Heart left ventricle (tissue), 13 donors: ENCODE results near the gene UNC119B.

Experiments used
- POLR2A ChIP-seq, 2 donors: fragments of 450-650 bp; IDR thresholded peaks; one replicate each; pipeline ENCODE4 v1.6.1; 2017; ENCODE audit warnings: antibody characterized with exemption in 2 of 2, mild to moderate bottlenecking in 2 of 2, moderate library complexity in 2 of 2
- TF ChIP-seq, protein P1 (sequence below), 12 donors: fragments of 200-600 bp; sonication (generic) in 4 of 12; IDR thresholded peaks; one replicate each; pipeline versions ENCODE4 v1.5.0 to v1.8.0; 2018 to 2022; ENCODE audit warnings: antibody characterized with exemption in 12 of 12, mild to moderate bottlenecking in 5 of 12
- donor health status: ischemic (EF 13 %, LVEDD 7.1; RV severe dilation, severe dysfunction).
- donor health status: DM: no; HTN: yes; CAD: no.
- donor health status: DM: no; HTN: no; CAD: no.
- donor health status: ischemic (EF 25% LVEDD 6.9; RV normal size, moderate dysfunction).
- donor health status: ischemic (EF 25% LVEDD 5.7; RV mildly dilated, moderate dysfunction).
- donor health status: ischemic (EF 35%, LVEDD 5.7; RV mildly dilated, moderate dysfunction).
- donor health status: nonischemic (EF 11% LVEDD 7.7; RV severe dilation, severe dysfunction).
- donor health status: DM: yes; HTN: yes; CAD: no.
- donor health status: PGD.
- donor health status: ischemic (EF 29% LVEDD 5.4; RV normal size, mild dysfunction).
- donor health status: nonischemic (EF 23%, LVEDD 6.1; RV moderate dilation, normal function).

- TF ChIP-seq, protein P1, sequence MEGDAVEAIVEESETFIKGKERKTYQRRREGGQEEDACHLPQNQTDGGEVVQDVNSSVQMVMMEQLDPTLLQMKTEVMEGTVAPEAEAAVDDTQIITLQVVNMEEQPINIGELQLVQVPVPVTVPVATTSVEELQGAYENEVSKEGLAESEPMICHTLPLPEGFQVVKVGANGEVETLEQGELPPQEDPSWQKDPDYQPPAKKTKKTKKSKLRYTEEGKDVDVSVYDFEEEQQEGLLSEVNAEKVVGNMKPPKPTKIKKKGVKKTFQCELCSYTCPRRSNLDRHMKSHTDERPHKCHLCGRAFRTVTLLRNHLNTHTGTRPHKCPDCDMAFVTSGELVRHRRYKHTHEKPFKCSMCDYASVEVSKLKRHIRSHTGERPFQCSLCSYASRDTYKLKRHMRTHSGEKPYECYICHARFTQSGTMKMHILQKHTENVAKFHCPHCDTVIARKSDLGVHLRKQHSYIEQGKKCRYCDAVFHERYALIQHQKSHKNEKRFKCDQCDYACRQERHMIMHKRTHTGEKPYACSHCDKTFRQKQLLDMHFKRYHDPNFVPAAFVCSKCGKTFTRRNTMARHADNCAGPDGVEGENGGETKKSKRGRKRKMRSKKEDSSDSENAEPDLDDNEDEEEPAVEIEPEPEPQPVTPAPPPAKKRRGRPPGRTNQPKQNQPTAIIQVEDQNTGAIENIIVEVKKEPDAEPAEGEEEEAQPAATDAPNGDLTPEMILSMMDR (IDR thresholded peaks at IDR 0.05): no peak
- TF ChIP-seq POLR2A (IDR thresholded peaks at IDR 0.05): no peak
Observed at GRCh38 chr12:120689397-120690082, 20.7 kb upstream of the UNC119B start.
